A549 (cell line): ENCODE measurements around the gene PLCD3. TPM values are rescaled to one million over a fixed set of nuclear protein-coding genes. Genes with fewer than 3 reads are reported as not detected.

ENCODE experiments used
- ATAC-seq, 2 experiments: fragments of 200-7000 bp in 1 of 2; fragments of >200 bp in 1 of 2; cut with Nextera tagmentation in 1 of 2; cut with Tn5 transposase in 1 of 2; 3 replicates each; pipeline versions ENCODE4 v1.8.0 to v1.9.1; 2018 to 2020; ENCODE audit warnings: mild to moderate bottlenecking in 1 of 2, moderate library complexity in 1 of 2
- CTCF ChIA-PET: fragments of 300-600 bp; sonication (Branson Sonifier 250); formaldehyde crosslinking; extraction: SDS; loops from one replicate; lab custom pipeline; 2021; ENCODE audit warnings: antibody characterized with exemption, inconsistent platforms; lab: Yijun Ruan, JAX
- POLR2A ChIA-PET: fragments of 350-600 bp; formaldehyde crosslinking; extraction: SDS; loops from one replicate; lab custom pipeline; 2021; ENCODE audit warnings: antibody characterized with exemption, inconsistent platforms; lab: Yijun Ruan, JAX
- DNase-seq, 2 experiments: peaks; one replicate each; pipeline versions ENCODE4 v3.0.0 to v3.0.0-alpha.2; 2011 to 2016; ENCODE audit warnings: low read depth in 1 of 2, low spot score in 1 of 2
- FAIRE-seq: peaks from 2 replicates; lab custom pipeline; 2011; peaks lifted over from hg19 to GRCh38; lab: Jason Lieb, UNC
- H3K27ac ChIP-seq, 2 experiments: fragments of >200 bp; sonication (Bioruptor Twin); formaldehyde crosslinking; 3 replicates each; pipeline ENCODE4 v1.5.1; 2016 to 2017
- H3K4me1 ChIP-seq: fragments of >200 bp; sonication (Bioruptor Twin); formaldehyde crosslinking; 3 replicates; pipeline ENCODE4 v1.6.1; 2016
- H3K4me2 ChIP-seq: fragments of >200 bp; sonication (Bioruptor Twin); formaldehyde crosslinking; 3 replicates; pipeline ENCODE4 v1.6.1; 2016
- H3K4me3 ChIP-seq: fragments of >200 bp; sonication (Bioruptor Twin); formaldehyde crosslinking; 3 replicates; pipeline ENCODE4 v1.5.1; 2016
- H3K9me3 ChIP-seq: fragments of >200 bp; sonication (Bioruptor Twin); formaldehyde crosslinking; 3 replicates; pipeline ENCODE4 v1.6.1; 2016
- BHLHE40 ChIP-seq: IDR thresholded peaks from 2 replicates; pipeline ENCODE4 v1.6.1; 2012; ENCODE audit warnings: low read depth, low read length, inconsistent platforms
- CBX2 ChIP-seq: fragments of 200-600 bp; sonication (generic); IDR thresholded peaks from 2 replicates; pipeline ENCODE4 v1.6.1; 2016; ENCODE audit warnings: low read depth, mild to moderate bottlenecking, borderline replicate concordance
- CBX8 ChIP-seq: fragments of 200-600 bp; sonication (generic); IDR thresholded peaks from 2 replicates; pipeline ENCODE4 v1.6.1; 2016
- CEBPB ChIP-seq, 2 experiments: fragments of >200 bp in 1 of 2; sonication (Bioruptor Twin) in 1 of 2; formaldehyde crosslinking in 1 of 2; IDR thresholded peaks; 2 replicates each; pipeline ENCODE4 v1.6.1; 2012 to 2016
- CHD2 ChIP-seq: fragments of 150-350 bp; IDR thresholded peaks from 2 replicates; pipeline ENCODE4 v1.6.1; 2014; ENCODE audit warnings: low read length; ENCODE audit not compliant: partially characterized antibody
- CHD4 ChIP-seq: fragments of 200-600 bp; sonication (generic); IDR thresholded peaks from 2 replicates; pipeline ENCODE4 v1.6.1; 2016; ENCODE audit warnings: antibody characterized with exemption, mild to moderate bottlenecking, borderline replicate concordance
- ELK1 ChIP-seq: fragments of 150-350 bp; IDR thresholded peaks from 2 replicates; pipeline ENCODE4 v1.6.1; 2014; ENCODE audit warnings: low read depth, mild to moderate bottlenecking, low read length
- ESRRA ChIP-seq: fragments of 150-350 bp; IDR thresholded peaks from 2 replicates; pipeline ENCODE4 v1.6.1; 2014; ENCODE audit warnings: mild to moderate bottlenecking, low read length, borderline replicate concordance
- FOSB ChIP-seq: fragments of 250-450 bp; sonication (Bioruptor Pico); IDR thresholded peaks from 2 replicates; pipeline ENCODE4 v1.5.0; 2020; ENCODE audit warnings: mild to moderate bottlenecking, moderate library complexity
- FOSL2 ChIP-seq, 2 experiments: fragments of 450-650 bp in 1 of 2; fragments of >200 bp in 1 of 2; sonication (Bioruptor Twin) in 1 of 2; formaldehyde crosslinking; IDR thresholded peaks; 2 replicates each; pipeline versions ENCODE4 v1.5.0 to v1.6.1; 2016 to 2020; ENCODE audit warnings: mild to moderate bottlenecking in 1 of 2, moderate library complexity in 1 of 2
- HDAC2 ChIP-seq: fragments of 200-600 bp; sonication (generic); IDR thresholded peaks from 2 replicates; pipeline ENCODE4 v1.6.1; 2016
- HEYL ChIP-seq: fragments of 250-450 bp; sonication (Bioruptor Pico); IDR thresholded peaks from 2 replicates; pipeline ENCODE4 v1.8.0; 2021; ENCODE audit warnings: mild to moderate bottlenecking, moderate library complexity
- HOXB5 ChIP-seq: fragments of 250-450 bp; sonication (Bioruptor Pico); IDR thresholded peaks from 2 replicates; pipeline ENCODE4 v1.5.0; 2020; ENCODE audit warnings: mild to moderate bottlenecking, moderate library complexity
- JUN ChIP-seq, 2 experiments: fragments of >200 bp; sonication (Bioruptor Twin); formaldehyde crosslinking; IDR thresholded peaks; 2 replicates in 1 of 2; 3 replicates in 1 of 2; pipeline ENCODE4 v1.6.1; 2016 to 2017
- JUNB ChIP-seq: fragments of >200 bp; sonication (Bioruptor Twin); formaldehyde crosslinking; IDR thresholded peaks from 2 replicates; pipeline ENCODE4 v1.6.1; 2016
- KDM1A ChIP-seq: fragments of 200-600 bp; sonication (generic); IDR thresholded peaks from 2 replicates; pipeline ENCODE4 v1.6.1; 2016; ENCODE audit warnings: low read depth, mild to moderate bottlenecking
- NFE2L2 ChIP-seq: fragments of 150-350 bp; conservative IDR thresholded peaks from 2 replicates; pipeline ENCODE4 v1.6.1; 2014; ENCODE audit warnings: low read length
- NPAS2 ChIP-seq: fragments of 250-450 bp; sonication (Bioruptor Pico); IDR thresholded peaks from 2 replicates; pipeline ENCODE4 v1.8.0; 2022; ENCODE audit warnings: mild to moderate bottlenecking, moderate library complexity, borderline replicate concordance
- PBX3 ChIP-seq: IDR thresholded peaks from 2 replicates; pipeline ENCODE4 v1.6.1; 2012
- POLR2AphosphoS2 ChIP-seq: conservative IDR thresholded peaks from 2 replicates; pipeline ENCODE4 v1.6.1; 2012; ENCODE audit warnings: low read length, improper control_type of control experiment, inconsistent platforms
- RAD21 ChIP-seq, 2 experiments: fragments of >200 bp in 1 of 2; sonication (Bioruptor Twin) in 1 of 2; formaldehyde crosslinking in 1 of 2; IDR thresholded peaks in 1 of 2; conservative IDR thresholded peaks in 1 of 2; 2 replicates in 1 of 2; 3 replicates in 1 of 2; pipeline ENCODE4 v1.6.1; 2012 to 2018; ENCODE audit warnings: inconsistent platforms in 1 of 2
- RARB ChIP-seq: fragments of 250-450 bp; sonication (Bioruptor Pico); IDR thresholded peaks from 2 replicates; pipeline ENCODE4 v1.8.0; 2021; ENCODE audit warnings: mild to moderate bottlenecking, moderate library complexity
- RCOR1 ChIP-seq: fragments of 150-350 bp; IDR thresholded peaks from 2 replicates; pipeline ENCODE4 v1.6.1; 2014; ENCODE audit warnings: antibody characterized with exemption, low read length, low read depth
- RNF2 ChIP-seq: fragments of 200-600 bp; sonication (generic); IDR thresholded peaks from 2 replicates; pipeline ENCODE4 v1.6.1; 2016; ENCODE audit warnings: low read depth, mild to moderate bottlenecking, antibody characterized with exemption, moderate library complexity, borderline replicate concordance
- SMC3 ChIP-seq: fragments of >200 bp; sonication (Bioruptor Twin); formaldehyde crosslinking; IDR thresholded peaks from 3 replicates; pipeline ENCODE4 v1.6.1; 2018; ENCODE audit warnings: inconsistent platforms
- SREBF2 ChIP-seq: fragments of 450-650 bp; IDR thresholded peaks from 2 replicates; pipeline ENCODE4 v1.6.1; 2014; ENCODE audit warnings: mild to moderate bottlenecking, moderate library complexity
- TP53 ChIP-seq: fragments of 250-450 bp; sonication (Bioruptor Pico); IDR thresholded peaks from 2 replicates; pipeline ENCODE4 v1.5.0; 2021; ENCODE audit warnings: mild to moderate bottlenecking, moderate library complexity
- ZC3H11A ChIP-seq: fragments of 450-650 bp; IDR thresholded peaks from 2 replicates; pipeline ENCODE4 v1.6.1; 2014; ENCODE audit warnings: antibody characterized with exemption, mild to moderate bottlenecking
- ZFP36 ChIP-seq: fragments of 450-650 bp; IDR thresholded peaks from 2 replicates; pipeline ENCODE4 v1.6.1; 2014; ENCODE audit warnings: borderline replicate concordance; ENCODE audit not compliant: partially characterized antibody
- ZNF302 ChIP-seq: fragments of 250-450 bp; sonication (Bioruptor Pico); IDR thresholded peaks from 2 replicates; pipeline ENCODE4 v1.9.0; 2021; ENCODE audit warnings: inconsistent platforms, mild to moderate bottlenecking, moderate library complexity
- ZSCAN20 ChIP-seq: fragments of 250-450 bp; sonication (Bioruptor Pico); IDR thresholded peaks from 2 replicates; pipeline ENCODE4 v1.8.0; 2022; ENCODE audit warnings: mild to moderate bottlenecking, moderate library complexity
- WGBS: methylation state at CpG from one replicate; pipeline ENCODE4 v1.1.6; 2017; ENCODE audit errors: missing lambda C conversion rate; 5-methylcytosine and 5-hydroxymethylcytosine counted together
- polyA plus RNA-seq, 4 experiments: library from polyadenylated mRNA; depleted of rRNA in 3 of 4; stranded (reverse); fragments of >200 nt; fragmentation: RNase III in 1 of 4; extraction: RNeasy Plus Mini Kit Qiagen cat#74134 plus additional on column Dnase treatment in 1 of 4; gene quantifications; 2 replicates in 3 of 4; 3 replicates in 1 of 4; pipeline ENCODE4 v1.2.3, GENCODE V29; 2011 to 2017
- TF ChIP-seq, protein P1 (sequence below): IDR thresholded peaks from 2 replicates; pipeline ENCODE4 v1.6.1; 2012
- TF ChIP-seq, protein P2 (sequence below): fragments of >200 bp; sonication (Bioruptor Twin); formaldehyde crosslinking; IDR thresholded peaks from 3 replicates; pipeline ENCODE4 v1.5.1; 2016
- TF ChIP-seq, protein P3 (sequence below): fragments of 250-450 bp; sonication (Bioruptor Pico); IDR thresholded peaks from 2 replicates; pipeline ENCODE4 v1.5.0; 2021; ENCODE audit warnings: mild to moderate bottlenecking, moderate library complexity, borderline replicate concordance
- TF ChIP-seq, protein P4 (sequence below): fragments of >200 bp; sonication (Bioruptor Twin); formaldehyde crosslinking; IDR thresholded peaks from 2 replicates; pipeline ENCODE4 v1.6.1; 2016

Gene PLCD3
- polyA plus RNA-seq, 2 of the 4 experiments (the other 2 are of a cell fraction): 56.6 to 105 TPM

DNA sequence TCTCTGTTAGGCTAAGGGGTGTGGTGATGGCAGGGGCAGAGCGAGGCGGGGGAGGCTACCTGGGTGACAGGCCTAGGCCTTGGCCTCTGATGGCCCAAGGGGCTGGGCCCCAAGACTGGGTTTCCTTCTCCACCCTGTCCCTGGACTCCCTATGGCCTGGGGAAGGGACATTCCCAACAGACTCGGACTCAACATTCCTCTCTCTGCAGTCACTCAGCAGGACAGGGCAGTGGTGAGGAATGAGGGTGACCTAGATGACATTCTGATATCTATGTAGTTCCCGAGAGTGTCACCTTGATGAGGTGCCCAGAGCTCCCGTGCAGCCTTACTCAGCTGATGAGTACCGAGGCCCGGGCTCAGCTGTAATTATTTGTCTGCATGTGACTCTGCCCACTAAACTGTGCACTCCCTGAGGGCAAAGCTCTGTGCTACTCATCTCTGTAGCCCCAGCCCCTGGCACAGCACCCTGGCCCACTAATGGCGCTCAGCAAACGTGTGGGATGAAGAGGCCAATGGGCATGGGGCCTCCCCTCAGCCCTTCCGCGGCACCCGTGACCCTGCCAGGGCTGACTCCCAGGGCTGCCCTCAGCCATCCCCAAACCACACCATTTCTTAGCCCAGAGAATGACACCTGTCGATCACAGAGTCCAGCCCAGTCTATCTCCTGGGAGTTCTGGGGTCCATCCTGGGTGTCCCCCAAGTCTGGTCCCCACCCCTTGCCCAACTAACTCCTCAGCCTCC lies 2.2 kb downstream of the PLCD3 start:
- peak; percentile 61 for FAIRE-seq
- peak overlapping the region; percentile 98 for H3K4me3 ChIP-seq
- TF ChIP-seq, protein P1, sequence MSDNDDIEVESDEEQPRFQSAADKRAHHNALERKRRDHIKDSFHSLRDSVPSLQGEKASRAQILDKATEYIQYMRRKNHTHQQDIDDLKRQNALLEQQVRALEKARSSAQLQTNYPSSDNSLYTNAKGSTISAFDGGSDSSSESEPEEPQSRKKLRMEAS: peak; percentile 35; the same call in 1 of the 2 replicates
- TF ChIP-seq JUNB: no peak
- no peak for TF ChIP-seq SMC3
- TF ChIP-seq ESRRA: no peak
- no peak for TF ChIP-seq CBX2
- TF ChIP-seq ZFP36: no peak
- no peak for TF ChIP-seq NPAS2 (CRISPR knock-in tag)
- TF ChIP-seq, protein P2, sequence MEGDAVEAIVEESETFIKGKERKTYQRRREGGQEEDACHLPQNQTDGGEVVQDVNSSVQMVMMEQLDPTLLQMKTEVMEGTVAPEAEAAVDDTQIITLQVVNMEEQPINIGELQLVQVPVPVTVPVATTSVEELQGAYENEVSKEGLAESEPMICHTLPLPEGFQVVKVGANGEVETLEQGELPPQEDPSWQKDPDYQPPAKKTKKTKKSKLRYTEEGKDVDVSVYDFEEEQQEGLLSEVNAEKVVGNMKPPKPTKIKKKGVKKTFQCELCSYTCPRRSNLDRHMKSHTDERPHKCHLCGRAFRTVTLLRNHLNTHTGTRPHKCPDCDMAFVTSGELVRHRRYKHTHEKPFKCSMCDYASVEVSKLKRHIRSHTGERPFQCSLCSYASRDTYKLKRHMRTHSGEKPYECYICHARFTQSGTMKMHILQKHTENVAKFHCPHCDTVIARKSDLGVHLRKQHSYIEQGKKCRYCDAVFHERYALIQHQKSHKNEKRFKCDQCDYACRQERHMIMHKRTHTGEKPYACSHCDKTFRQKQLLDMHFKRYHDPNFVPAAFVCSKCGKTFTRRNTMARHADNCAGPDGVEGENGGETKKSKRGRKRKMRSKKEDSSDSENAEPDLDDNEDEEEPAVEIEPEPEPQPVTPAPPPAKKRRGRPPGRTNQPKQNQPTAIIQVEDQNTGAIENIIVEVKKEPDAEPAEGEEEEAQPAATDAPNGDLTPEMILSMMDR: no peak
- TF ChIP-seq, protein P3, sequence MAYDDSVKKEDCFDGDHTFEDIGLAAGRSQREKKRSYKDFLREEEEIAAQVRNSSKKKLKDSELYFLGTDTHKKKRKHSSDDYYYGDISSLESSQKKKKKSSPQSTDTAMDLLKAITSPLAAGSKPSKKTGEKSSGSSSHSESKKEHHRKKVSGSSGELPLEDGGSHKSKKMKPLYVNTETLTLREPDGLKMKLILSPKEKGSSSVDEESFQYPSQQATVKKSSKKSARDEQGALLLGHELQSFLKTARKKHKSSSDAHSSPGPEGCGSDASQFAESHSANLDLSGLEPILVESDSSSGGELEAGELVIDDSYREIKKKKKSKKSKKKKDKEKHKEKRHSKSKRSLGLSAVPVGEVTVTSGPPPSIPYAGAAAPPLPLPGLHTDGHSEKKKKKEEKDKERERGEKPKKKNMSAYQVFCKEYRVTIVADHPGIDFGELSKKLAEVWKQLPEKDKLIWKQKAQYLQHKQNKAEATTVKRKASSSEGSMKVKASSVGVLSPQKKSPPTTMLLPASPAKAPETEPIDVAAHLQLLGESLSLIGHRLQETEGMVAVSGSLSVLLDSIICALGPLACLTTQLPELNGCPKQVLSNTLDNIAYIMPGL (CRISPR knock-in tag): no peak
- TF ChIP-seq FOSL2 (IDR thresholded peaks at IDR 0.05): no peak
- peak; percentile 29; the same call in 1 of the 2 replicates for TF ChIP-seq FOSL2 (CRISPR knock-in tag; IDR thresholded peaks at IDR 0.05)
- TF ChIP-seq ELK1: no peak
- TF ChIP-seq TP53 (CRISPR knock-in tag): no peak
- no peak for TF ChIP-seq RAD21 (conservative IDR thresholded peaks at IDR 0.05 in 1 of 2, IDR thresholded peaks at IDR 0.05 in 1 of 2)
- no peak for TF ChIP-seq NFE2L2
- 0 out of 5 replicates have a peak, but pooled peaks of 1 of the 2 experiments have one; percentile 19 for TF ChIP-seq JUN (IDR thresholded peaks at IDR 0.05)
- peak; percentile 60; the same call in 1 of the 2 replicates for TF ChIP-seq BHLHE40
- no peak for TF ChIP-seq FOSB (CRISPR knock-in tag)
- no peak for TF ChIP-seq CEBPB (IDR thresholded peaks at IDR 0.05)
- TF ChIP-seq HDAC2: no peak
- TF ChIP-seq, protein P4, sequence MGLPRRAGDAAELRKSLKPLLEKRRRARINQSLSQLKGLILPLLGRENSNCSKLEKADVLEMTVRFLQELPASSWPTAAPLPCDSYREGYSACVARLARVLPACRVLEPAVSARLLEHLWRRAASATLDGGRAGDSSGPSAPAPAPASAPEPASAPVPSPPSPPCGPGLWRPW: no peak
- no peak for TF ChIP-seq RARB (CRISPR knock-in tag)
- TF ChIP-seq RCOR1: no peak
- no peak for TF ChIP-seq POLR2AphosphoS2
- TF ChIP-seq HEYL: no peak
- TF ChIP-seq PBX3: no peak
- TF ChIP-seq KDM1A: no peak
- TF ChIP-seq RNF2: no peak
- no peak for TF ChIP-seq SREBF2
- TF ChIP-seq ZNF302: 0 out of 2 replicates have a peak, but pooled peaks have one; percentile 21
- TF ChIP-seq CBX8: no peak
- TF ChIP-seq CHD2: no peak
- TF ChIP-seq ZC3H11A: no peak
- TF ChIP-seq HOXB5 (CRISPR knock-in tag): no peak
- TF ChIP-seq CHD4: no peak
- TF ChIP-seq ZSCAN20: no peak

More for the DNA sequence above, 2.2 kb downstream of the PLCD3 start:
- H3K27ac ChIP-seq: peak overlapping the region; percentile 95 to 99
- ChIA-PET CTCF (interaction anchor here (0.9 to 20.1 kb wide), 11 partner anchors 9 to 358 kb away, joined by 3 to 742 read pairs (median 8); partner anchors contain the start of genes HEXIM1 and HEXIM2), POLR2A (interaction anchor here (0.6 to 1.0 kb wide), 2 partner anchors 18 kb away, joined by 3 to 4 read pairs; partner anchors contain the start of gene HEXIM1)
- peak overlapping the region; percentile 90 for H3K4me2 ChIP-seq
- ATAC-seq (peak; percentile 1 to 2; a peak in 4 of 6 replicates), DNase-seq (peak in 1 of 2 experiments; percentile 67)
- H3K4me1 ChIP-seq: peaks cover 59% of the 10 kb centered on the region
- no peaks in the 10 kb centered on the region for H3K9me3 ChIP-seq
- WGBS: 31% methylated on average over 13 of the region's 13 CpGs
